Activated CD4-positive, alpha-beta T cell treated with anti-CD3 and anti-CD28 coated beads, Interleukin-2, amount 50 U/mL, for 16 hours (primary cell): ENCODE results near the gene SLC25A22.

Source experiments
- DNase-seq: peaks from one replicate; pipeline ENCODE4 v3.0.0-alpha.2; 2020

Gene SLC25A22

DNA sequence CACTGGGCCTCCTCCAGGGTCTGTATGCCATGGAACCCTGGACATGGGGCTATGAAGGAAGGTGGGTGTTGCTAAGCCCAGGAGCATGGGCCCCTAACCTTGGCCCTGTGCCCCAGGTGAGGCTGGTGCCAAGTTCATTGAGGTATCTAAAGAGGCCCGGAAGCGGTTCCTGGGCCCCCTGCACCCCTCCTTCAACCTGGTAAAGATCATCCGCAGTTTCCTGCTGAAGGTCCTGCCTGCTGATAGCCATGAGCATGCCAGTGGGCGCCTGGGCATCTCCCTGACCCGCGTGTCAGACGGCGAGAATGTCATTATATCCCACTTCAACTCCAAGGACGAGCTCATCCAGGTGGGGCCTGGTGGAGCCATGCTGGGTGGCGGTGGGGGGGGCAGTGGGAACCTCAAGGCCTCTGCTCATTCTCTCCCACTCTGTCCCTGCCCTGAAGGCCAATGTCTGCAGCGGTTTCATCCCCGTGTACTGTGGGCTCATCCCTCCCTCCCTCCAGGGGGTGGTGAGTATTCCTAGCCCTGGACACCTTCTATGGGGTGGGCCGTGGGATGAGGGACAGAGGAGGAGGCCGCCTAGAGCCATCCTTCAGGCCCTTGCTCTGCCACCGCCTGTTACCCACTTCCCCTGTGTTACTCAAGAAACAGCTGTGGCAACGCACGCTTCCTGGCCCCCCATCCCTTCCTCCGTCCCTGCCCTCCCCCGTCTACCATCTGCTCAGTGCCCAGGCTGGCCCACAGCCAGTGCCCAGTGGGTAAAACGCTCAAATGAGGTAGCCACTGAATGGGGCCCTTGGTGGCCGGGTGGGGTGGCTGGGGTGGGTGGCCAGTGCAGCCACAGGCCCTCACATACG lies 23.7 kb upstream of the SLC25A22 start:
- no peak for DNase-seq

DNA sequence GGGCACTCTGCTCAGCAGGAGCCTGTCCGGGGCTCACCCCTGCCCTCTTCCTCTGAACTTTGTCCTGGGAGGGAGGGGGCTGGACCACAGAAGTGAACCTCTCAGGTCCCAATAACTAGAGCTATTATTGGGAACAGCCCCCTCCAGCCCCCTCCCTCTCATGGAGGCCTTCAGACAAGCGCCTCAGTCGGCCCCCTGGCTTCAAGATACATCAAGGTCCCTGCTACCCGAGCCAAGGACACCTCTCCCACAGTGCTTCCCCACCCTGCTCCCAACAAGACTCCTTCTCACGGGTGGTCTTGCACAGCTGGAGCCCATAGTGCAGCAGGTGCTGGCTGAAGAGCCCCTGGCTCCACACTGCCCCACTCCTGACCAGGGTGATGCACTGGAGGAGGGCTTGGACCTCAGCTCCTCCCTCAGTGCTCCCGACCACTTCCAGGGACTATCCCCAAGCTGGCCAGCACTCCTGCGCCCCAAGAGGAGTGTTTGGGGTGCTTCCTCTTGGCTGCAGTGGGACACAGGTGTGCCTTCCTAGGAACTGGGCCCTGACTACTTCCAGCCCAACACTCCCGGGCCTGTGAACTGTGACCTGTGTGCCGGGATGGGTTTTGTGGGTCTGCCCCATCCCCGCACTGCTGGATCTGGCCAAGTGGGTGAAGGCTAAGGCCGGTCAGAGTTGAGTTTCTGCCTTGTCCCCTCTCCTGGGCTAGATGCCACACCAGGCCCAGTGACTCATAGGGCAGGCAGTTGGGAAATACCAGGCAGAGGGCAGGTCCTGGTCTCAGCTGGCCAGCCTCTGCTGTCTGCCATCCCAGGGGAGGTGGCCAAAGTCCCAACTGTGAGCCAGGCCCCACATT lies 22.8 kb upstream of the SLC25A22 start:
- no peak for DNase-seq

DNA sequence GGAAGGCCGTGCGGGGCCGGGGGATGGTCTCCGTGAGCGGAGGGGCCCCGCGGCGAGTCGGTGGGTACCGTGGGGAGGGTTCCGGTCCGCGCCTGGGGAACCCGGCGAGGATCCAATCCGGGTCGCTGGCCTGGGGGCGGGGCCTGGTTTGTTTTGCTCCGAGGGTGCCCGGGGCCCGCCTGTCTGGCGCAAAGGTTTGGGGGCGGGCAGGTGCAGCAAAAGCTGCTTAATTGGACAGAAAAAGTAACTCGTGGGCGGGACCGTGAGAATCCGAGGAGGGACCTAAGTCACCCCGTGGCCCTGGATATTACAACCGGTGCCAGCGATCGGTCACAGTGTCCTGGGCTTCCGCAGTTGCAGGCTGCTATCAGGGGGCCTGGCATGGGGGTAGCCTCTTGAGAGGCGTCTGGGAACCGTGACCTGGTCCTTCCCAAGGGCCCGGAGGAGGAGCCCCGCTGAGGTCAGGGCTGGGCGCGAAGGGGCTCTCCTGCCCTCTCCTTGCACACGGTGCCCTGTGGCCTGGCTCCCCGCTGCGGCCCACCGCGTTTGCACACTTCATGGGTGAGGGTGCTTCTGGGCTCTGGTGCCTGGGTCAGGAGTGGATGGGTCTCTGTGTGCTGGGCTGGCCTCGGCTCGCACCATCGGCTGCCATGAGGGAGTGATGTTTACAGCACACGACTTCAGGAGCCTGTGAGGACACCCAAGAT lies 22.0 kb upstream of the SLC25A22 start:
- DNase-seq, result peak; percentile 93

DNA sequence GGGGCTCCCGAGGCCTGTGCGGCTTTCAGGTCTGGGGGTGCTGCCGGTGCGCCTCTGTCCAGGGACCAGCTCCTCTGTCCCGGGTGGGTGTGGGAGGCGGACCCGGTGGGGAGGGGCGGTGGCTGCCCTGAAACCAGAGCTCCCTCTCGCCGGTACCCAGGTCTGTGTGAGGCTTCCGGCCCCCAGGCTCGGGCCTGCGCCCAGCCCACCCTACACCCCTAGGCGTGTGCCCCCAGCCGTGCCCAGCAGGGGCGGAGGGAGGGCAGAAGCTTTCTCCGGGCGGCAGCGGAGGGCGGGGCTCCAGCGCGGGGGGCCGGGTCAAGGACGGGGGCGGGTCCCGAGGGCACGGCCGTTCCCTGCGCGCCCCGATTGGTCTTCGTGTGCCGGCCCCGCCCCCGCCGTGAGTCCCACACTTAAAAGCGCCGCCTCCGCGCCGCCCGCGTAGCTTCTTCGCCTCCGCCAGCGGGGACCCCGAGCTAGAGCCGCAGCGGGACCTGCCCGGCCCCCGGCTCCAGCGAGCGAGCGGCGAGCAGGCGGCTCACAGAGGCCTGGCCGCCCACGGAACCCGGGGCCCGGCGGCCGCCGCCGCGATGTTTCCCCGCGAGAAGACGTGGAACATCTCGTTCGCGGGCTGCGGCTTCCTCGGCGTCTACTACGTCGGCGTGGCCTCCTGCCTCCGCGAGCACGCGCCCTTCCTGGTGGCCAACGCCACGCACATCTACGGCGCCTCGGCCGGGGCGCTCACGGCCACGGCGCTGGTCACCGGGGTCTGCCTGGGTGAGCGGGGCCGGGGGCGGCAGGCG lies 21.2 kb upstream of the SLC25A22 start:
- peak; percentile 91 for DNase-seq

DNA sequence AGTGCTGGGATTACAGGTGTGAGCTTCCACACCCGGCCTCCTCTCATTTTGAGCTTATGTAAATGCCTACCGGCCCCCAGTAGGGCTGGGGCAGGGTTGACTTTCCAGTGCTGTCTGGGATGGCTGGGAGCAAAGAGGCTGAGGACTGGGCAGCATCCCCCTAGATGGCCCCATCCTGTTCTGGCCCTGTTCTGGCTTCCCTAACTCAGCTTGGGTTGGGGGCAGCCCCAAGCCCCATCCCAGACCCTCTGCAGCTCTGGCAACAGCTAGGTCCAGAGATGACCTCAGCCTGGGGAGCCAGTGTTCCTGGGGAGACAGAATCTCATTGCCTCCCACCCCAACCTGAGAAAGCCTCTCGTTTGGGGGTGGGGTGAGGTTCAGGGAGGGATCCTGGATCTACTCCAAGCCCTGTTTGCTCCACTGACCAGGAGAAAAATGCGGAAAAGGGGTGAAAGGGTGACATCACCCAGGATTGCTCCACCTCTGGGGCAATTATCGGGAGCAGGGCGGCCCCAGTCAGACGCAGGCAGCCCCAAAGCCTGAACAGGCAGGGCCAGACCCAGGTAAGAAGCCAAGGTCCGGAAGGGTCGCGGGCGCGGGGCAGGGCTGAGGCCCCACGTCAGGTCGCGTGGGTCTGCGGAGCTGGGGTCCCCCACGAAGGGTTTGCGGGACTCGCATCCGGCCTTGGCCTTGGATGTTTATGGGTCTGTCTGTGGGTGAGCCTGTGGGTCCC lies 20.5 kb upstream of the SLC25A22 start, which contains the start of gene PNPLA2:
TSS of gene PNPLA2 (plus strand) at position 519 of the 733 bp plus-strand sequence. CDS start 805 bp downstream, outside the sequence.
- DNase-seq, result no peak

DNA sequence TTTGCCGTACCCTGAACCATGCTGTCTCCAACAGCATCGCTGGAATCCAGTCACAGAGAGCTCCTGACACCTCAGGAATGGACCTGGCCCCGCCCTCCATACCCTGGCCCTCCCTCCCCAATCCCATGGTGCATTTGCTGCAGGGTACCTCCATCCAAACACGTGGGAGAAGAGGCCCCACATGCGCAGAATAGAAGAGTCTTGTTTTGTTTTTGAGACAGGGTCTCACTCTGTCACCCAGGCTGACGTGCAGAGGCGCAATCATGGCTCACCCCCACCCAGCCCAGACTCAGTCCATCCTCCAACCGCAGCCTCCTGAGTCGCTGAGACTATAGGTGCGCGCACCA lies 18.3 kb upstream of the SLC25A22 start:
- no peak for DNase-seq

DNA sequence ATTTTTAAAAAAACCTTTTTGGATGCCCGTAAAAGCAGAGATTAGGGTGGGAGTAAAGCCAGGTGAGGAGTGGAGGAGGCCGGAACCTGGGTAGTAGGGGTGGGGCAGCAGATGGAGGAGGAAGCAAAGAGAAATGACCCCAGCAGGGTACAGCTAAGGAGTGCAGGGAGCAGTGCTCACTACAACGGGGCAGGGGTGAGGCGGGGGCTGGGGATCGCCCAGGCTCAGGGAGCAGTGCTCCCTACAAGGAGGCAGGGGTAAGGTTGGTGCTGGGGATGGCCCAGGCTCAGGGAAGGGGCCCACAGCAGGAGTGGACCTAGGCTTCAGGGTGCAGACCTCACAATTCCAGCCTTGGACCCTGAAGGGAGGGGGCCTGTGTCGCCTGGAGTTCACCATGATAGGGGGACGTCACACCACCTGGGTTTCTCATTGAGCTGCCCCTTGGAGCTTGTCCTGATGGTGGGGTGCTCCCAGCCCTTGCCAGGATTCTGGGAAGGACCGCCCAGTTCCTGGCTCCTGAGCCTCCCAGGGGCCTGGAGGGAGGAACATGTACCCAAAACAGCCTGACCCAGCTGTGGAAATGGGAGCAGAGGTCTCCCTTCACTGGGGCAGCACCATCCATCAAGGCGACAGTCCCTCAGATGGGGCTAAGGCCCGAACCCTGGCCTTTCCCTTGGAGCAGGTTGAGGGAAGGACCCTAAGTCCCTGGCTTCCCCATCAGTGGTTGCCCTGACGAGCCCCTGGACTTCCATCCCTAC lies 17.8 kb upstream of the SLC25A22 start:
- no peak for DNase-seq

DNA sequence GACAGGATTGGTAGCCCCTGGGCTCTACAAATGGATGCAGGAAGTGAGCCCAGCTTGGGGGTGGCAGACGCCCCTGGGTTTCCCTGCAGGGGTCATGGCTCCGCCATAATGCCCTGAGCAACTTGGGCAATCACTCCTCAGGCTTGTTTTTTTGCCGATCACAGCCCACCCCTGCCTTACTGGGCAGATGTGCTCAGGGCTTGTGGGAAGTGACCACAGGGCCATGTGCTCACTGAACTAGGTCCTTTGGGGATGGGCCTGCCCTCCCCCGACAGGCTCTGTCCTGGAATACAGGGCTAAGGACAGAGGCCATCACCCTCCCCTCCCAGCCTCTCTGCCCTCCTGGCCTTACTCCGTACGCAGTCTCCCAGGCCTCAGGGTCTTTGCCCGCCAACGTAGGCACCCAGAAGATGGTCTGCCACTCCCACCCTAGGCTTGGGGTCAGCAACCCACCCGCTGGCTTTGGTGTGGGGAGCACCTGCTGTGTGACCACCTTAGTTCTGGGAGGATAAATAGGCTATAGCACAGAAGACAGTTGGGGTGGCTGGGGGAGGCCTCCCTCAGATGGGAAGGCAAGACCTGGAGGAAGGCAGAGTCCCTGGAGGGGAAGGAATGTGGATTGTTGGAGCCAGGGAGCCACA lies 15.5 kb upstream of the SLC25A22 start:
- DNase-seq, result no peak

DNA sequence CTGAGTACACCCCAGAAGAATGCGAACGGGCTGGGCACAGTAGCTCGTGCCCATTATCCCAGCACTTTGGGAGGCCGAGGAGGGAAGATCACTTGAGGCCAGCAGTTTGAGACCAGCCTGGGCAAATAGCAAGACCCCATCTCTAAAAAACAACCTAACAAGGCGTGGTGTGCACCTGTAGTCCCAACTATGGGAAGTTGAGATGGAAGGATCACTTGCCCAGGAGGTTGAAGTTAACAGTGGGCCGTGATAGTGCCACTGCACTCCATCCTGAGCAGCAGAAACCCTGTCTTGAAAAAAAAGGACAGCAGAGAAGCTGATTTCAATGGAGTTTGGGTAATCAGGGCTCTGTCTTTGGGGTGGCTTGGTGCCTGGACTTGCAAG lies 15.0 kb upstream of the SLC25A22 start:
- DNase-seq, result no peak

DNA sequence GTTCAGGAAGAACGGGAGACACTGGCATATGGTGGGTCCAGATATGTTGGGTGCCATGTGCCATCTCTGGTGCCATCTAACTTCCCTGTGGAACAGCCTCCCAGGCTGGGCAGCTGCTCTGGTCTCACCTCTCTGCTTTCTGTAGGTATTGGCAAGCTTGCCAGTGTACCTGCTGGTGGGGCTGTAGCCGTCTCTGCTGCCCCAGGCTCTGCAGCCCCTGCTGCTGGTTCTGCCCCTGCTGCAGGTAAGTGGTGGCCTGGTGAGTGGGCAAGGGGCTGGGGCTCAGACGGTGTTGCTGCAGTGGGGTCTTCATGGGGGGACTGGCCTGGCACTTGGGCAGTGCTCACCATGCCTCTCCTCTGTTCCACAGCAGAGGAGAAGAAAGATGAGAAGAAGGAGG lies 14.3 kb upstream of the SLC25A22 start:
- no peak for DNase-seq

DNA sequence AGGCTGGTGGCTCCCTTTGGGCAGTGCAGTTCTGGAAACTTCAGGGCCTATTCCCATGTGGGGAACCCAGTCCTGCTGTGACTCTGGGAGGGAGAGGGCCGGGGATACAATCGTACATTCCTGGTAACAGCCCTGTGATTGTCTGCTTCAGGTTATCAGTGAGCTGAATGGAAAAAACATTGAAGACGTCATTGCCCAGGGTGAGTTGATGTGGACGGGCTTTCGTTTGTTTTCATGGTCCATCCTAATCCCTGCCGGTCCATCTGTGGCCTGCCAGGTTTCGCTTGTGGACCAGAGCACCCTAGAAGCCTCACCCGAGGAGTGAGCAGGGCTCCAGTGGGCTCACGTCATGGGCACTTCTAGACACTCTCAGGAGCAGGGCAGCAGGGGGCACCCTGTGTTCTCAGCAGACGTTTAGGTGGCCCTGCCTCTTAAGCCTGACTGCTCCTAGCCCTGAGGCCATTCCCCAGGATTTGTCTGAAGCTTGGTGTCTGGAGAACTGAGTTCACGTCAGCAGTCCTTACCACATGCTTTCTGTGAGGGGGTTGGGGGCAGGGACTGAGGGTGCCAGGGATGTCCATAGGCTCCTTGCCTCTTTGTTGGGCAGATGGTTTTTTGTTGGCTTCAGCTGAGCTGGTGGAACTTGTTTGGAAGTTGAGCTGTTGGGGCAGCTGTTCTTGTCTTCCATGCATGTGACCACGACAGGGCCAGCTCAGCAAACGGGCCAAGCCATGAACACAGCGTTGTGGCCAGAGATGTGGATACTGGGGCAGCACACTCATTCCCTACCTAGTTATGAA lies 13.6 kb upstream of the SLC25A22 start:
- no peak for DNase-seq

DNA sequence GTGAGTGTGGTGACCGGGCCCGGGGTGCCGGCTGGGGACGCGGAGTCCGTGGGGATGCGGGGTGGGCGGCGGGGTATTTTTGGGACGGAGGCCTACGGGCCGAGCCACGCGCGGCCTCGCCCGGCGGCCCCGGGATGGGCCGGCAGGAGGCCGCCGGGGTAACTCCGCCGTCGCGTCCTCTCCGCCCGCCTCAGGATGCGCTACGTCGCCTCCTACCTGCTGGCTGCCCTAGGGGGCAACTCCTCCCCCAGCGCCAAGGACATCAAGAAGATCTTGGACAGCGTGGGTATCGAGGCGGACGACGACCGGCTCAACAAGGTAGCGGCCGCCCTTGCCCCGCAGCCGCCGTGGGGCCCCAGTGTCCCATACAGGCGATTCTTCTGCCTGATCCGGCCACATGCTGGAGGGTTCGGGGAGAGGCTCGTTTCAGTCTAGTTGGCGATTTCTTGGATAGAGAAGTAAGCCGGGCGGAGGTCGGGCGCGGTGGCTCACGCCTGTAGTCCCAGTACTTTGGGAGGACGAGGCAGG lies 12.0 kb upstream of the SLC25A22 start:
- DNase-seq, result no peak

DNA sequence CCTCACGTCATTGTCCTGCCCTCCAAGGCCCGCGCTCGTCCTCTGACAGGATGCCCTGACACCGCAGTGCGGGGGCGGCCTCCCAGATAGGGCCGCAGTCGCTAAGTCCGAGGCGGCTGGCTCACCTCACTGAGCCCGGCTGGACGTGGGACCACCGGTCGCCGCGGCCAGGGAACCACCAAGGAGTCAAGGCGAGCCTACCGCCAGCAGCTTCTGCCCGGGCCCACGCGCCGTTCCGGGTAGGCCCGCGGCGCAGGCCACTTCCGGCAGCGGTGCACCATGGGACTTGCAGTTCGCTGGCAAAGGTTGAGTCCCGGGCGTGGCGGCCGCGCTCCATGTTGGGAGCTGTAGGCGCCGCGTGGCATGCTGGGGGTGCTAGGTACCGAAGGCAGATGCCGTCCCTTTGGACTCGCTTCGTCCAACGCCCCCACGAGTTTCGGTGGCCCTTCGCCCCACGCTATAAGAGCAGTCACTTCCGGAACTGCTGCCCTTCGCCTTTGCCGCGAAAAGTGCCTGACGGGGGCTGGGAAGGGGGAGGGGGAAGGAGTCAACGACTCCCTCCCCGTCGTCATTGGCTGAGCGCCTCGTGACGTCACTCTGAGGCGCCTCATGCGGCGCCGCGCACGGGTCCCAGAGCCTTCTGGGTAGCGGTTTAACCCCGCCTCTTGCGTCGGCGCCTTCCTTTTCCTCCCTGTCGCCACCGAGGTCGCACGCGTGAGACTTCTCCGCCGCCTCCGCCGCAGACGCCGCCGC lies 11.4 kb upstream of the SLC25A22 start, which contains the start of gene RPLP2:
TSS of gene RPLP2 (plus strand) at position 681 of the 753 bp plus-strand sequence. CDS start 268 bp downstream, outside the sequence.
- DNase-seq, result peak; percentile 98

DNA sequence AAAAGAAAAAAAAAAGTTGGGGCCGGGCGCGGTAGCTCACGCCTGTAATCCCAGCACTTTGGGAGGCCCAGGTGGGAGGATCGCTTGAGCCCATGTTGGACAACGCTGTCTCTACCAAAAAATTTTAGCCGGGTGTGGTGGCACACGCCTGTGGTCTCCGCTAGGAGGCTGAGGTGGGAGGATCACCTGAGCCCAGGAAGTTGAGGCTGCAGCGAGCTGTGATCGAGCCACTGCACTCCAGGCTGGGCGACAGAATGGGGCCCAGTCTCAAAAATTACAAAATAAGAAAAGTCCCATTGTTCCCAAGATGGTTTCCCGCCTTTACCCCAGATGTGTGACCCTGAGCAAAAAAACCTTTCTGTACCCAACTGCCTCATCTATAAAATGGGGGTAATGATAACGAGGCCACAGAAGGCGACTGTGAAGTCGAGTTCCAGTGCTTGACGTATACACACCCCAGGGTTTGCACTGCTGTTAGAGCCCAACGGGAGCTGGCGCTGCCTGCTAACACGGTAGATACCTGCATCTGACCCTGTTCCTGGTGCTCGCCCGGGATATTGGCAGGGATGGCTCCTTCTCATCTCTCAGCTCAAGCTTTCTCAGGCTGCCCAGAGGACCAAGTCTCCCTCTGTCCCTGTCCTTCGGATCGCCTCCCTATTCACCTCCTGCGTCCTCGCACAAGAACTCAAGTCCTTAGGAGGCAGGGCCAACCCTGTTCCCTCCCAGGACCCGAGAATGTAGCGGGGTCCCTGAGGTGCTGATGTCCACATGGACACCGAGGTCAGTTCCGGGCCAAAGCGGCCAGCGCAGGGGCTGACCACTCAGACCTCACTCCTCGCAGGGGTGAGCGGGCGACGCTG lies 10.6 kb upstream of the SLC25A22 start:
- DNase-seq, result peak; percentile 78

DNA sequence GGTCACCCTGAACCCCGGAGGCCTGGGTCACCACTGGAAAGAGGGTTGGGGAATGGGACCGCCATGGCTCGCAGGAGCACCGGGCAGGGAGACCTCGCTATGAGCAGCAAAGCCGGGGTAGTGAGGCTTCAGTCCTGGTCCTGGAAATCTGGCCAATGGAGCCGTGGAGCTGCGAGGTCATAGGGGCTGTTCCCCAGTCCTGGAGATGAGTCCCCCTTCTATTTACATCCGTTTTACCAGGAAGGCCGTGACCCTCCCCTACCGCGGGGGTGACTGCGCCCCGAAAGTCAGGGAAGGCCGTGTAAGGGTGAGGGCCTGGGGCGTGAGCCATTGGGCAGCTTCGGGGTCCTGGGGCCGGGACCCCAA lies 6.5 kb upstream of the SLC25A22 start:
- DNase-seq, result no peak

DNA sequence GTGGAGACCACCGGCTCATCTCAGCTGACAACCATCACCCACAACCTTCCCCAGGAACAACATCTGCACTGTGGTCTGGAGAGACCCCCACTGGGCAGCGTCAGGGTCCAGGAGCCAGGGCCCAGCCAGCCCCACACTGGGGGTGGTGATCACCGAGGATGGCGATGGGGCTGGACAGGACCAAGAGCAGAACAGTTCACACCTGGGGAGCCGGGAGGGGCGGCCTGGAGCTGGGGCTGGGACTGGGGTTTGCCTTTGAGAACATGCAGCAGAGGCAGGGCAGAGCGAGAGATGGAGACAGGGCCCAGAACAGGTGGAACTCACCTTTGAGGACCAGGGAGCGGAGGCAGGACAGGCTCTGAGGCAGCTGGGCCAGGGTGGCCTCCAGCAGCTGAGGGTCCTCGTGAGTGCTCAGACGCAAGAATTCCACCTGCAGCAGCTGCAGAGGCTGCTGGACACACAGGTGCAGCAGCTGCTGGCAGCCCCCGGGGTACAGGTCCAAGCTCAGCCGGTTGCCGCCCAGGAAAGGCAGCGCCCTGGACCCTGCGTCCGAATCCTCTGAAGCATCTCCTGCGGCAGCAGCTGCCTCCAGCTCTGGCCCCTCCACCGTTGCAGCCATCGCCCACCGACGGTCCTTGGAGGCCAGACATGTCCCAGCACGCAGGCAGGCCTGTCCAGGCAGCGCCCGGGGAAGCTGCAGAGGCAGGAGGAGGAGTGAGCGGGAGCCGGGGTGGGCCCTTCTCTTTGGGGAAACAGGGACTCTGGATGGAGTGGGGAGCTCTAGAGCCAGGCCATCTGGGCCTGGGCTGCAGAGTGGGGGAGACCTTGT lies 5.9 kb upstream of the SLC25A22 start:
- DNase-seq, result no peak

DNA sequence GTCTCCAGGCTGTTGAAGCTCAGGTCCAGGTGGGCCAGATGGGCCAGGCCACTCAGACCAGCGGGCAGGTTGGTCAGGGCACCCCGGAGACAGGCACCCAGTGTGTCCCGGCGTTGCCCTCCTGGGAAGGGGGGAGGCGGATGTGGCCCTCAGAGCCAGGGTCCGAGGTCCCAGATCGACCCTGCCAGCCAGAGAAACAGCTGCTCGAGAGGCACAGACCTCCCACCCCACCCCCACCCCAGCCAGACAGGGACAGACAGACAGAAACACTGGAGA lies 5.3 kb upstream of the SLC25A22 start:
- DNase-seq, result no peak
